ENCODE measurements around the gene BABAM2. TPM values are rescaled to one million over a fixed set of nuclear protein-coding genes. Genes with fewer than 3 reads are reported as not detected.

Gene BABAM2
- total RNA-seq, 1 experiment from 2014 or later = 27.1 TPM

DNA sequence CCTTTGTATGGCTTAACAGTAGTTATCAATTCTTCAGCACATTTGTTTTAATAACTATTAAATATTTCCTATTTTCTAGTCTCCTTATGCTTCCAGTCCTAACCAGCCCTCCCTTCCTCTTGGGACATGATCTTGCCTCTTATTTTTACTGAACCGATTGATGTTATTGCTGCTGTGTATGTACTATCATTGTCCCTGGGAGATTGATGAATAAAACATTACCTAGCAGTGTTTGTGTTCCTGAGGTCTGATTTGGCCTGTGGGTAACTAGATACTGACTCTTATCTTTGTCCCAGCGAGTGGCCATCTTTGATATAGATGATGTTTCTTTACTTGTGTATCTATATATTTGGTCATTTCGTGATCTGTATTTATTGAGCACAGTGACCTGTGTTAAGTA lies 192.9 kb downstream of the BABAM2 start:
- no peak overlapping the region for H2BK120ac ChIP-seq (ENCODE audit: low read depth, low read length, poor library complexity, severe bottlenecking)
- H3K9ac ChIP-seq (ENCODE audit: extremely low read depth, insufficient read length, low read length) = no peak overlapping the region
- H3K14ac ChIP-seq (ENCODE audit: insufficient read depth, low read length) = no peak overlapping the region
- no CpG with 5 or more reads among the region's 3 CpGs for WGBS (ENCODE audit: extremely low coverage, insufficient read length, low lambda C conversion rate)
- no peaks in the 10 kb centered on the region for H3K79me1 ChIP-seq (ENCODE audit: insufficient read depth, low read depth, low read length, poor library complexity, severe bottlenecking)
- TF ChIP-seq CTCF (conservative IDR thresholded peaks at IDR 0.05) = no peak
- no peaks in the 10 kb centered on the region for H3K9me3 ChIP-seq (ENCODE audit: control insufficient read depth, low read depth, low read length)
- H4K8ac ChIP-seq (replicated peaks; ENCODE audit: insufficient read length, low read depth, low read length) = no peak overlapping the region
- H4K20me1 ChIP-seq (ENCODE audit: control insufficient read depth, insufficient read depth, insufficient read length) = no peaks in the 10 kb centered on the region
- no peak overlapping the region for H2AK5ac ChIP-seq (ENCODE audit: insufficient read length, low read length)
- no peak overlapping the region for H3K4me2 ChIP-seq (ENCODE audit: insufficient read depth, insufficient read length, low read length)
- H3K79me2 ChIP-seq (ENCODE audit: insufficient read depth, low read length) = no peaks in the 10 kb centered on the region
- no peaks in the 10 kb centered on the region for H3K4me1 ChIP-seq (ENCODE audit: insufficient read depth, low read length)
- no peaks in the 10 kb centered on the region; a peak in 1 of 4 replicates for H3K4me1 Mint-ChIP-seq
- no peak overlapping the region for H3K4me3 Mint-ChIP-seq
- no peak overlapping the region for H2BK20ac ChIP-seq (ENCODE audit: low read depth, low read length, poor library complexity, severe bottlenecking)
- H3K36me3 Mint-ChIP-seq (ENCODE audit: insufficient read depth in 1 of 3, low read depth in 3 of 3) = no peaks in the 10 kb centered on the region
- no peak overlapping the region for H3K18ac ChIP-seq (ENCODE audit: insufficient read length, low read depth, low read length)
- H4K5ac ChIP-seq (ENCODE audit: insufficient read length, low read depth, low read length) = no peak overlapping the region
- H2AFZ ChIP-seq (ENCODE audit: low read length) = no peak overlapping the region
- no peak overlapping the region for H3K56ac ChIP-seq (ENCODE audit: insufficient read length, low read depth, low read length)
- H3K27ac ChIP-seq (ENCODE audit: insufficient read length, low read depth, low read length) = no peak overlapping the region
- no peak overlapping the region for H2BK5ac ChIP-seq (ENCODE audit: insufficient read length, low read length)
- H4K91ac ChIP-seq (ENCODE audit: insufficient read length, low read depth, low read length) = no peak overlapping the region
- H3K4ac ChIP-seq (ENCODE audit: low read depth, low read length) = no peak overlapping the region
- no peak overlapping the region for H2BK15ac ChIP-seq (ENCODE audit: low read depth, low read length)
- no peaks in the 10 kb centered on the region for H3K23me2 ChIP-seq (ENCODE audit: insufficient read length, low read depth, low read length, poor library complexity, severe bottlenecking)
- no peaks in the 10 kb centered on the region for H3K27me3 ChIP-seq (ENCODE audit: insufficient read depth, low read length)
- H3K9me3 Mint-ChIP-seq = no peaks in the 10 kb centered on the region
- H3K23ac ChIP-seq (ENCODE audit: insufficient read length, low read depth, low read length) = no peak overlapping the region
- H3K27me3 Mint-ChIP-seq (ENCODE audit: low read depth) = no peaks in the 10 kb centered on the region
- H3K27ac Mint-ChIP-seq = no peak overlapping the region
- no peak for DNase-seq
- no peak overlapping the region for H2BK12ac ChIP-seq (ENCODE audit: insufficient read length, low read depth, low read length)
- no peak overlapping the region for H3T11ph ChIP-seq (ENCODE audit: low read length)

Data from H9 (cell line).